Smooth muscle cell (in vitro differentiated cells): ENCODE data around the gene ROBO1. TPM values are rescaled to one million over a fixed set of nuclear protein-coding genes. Genes with fewer than 3 reads are reported as not detected.
A peak's percentile ranks its signal among the peaks of the same experiment; 100 is the strongest.

Experiments
- DNase-seq: peaks from one replicate; lab custom pipeline; 2025; ENCODE audit not compliant: unreplicated experiment; lab: John Stamatoyannopoulos, UW
- H2AFZ ChIP-seq: fragments of 200-600 bp; sonication (generic); 2 replicates; pipeline ENCODE4 v1.6.0; 2016; ENCODE audit warnings: antibody characterized with exemption, low read depth, mild to moderate bottlenecking
- H3F3A ChIP-seq: fragments of 200-600 bp; sonication (generic); 2 replicates; pipeline ENCODE4 v1.6.0; 2017; ENCODE audit warnings: antibody characterized with exemption, low read depth
- H3K27ac ChIP-seq: fragments of 200-600 bp; sonication (generic); 2 replicates; pipeline ENCODE4 v1.5.1; 2016; ENCODE audit warnings: low read depth, mild to moderate bottlenecking
- H3K27me3 ChIP-seq: fragments of 200-600 bp; sonication (generic); 2 replicates; pipeline ENCODE4 v1.6.1; 2016; ENCODE audit warnings: low read depth, mild to moderate bottlenecking
- H3K36me3 ChIP-seq: fragments of 200-600 bp; sonication (generic); 2 replicates; pipeline ENCODE4 v1.5.1; 2016; ENCODE audit warnings: low read depth
- H3K4me1 ChIP-seq: fragments of 200-600 bp; sonication (generic); 2 replicates; pipeline ENCODE4 v1.5.1; 2016; ENCODE audit warnings: low read depth
- H3K4me2 ChIP-seq: fragments of 200-600 bp; sonication (generic); 2 replicates; pipeline ENCODE4 v1.6.0; 2016; ENCODE audit warnings: mild to moderate bottlenecking
- H3K4me3 ChIP-seq: fragments of 200-600 bp; sonication (generic); 2 replicates; pipeline ENCODE4 v1.5.1; 2016; ENCODE audit warnings: mild to moderate bottlenecking
- H3K79me2 ChIP-seq: fragments of 200-600 bp; sonication (generic); 2 replicates; pipeline ENCODE4 v1.6.0; 2016; ENCODE audit warnings: low read depth, mild to moderate bottlenecking
- H3K9ac ChIP-seq: fragments of 200-600 bp; sonication (generic); 2 replicates; pipeline ENCODE4 v1.6.0; 2016; ENCODE audit warnings: low read depth
- H3K9me3 ChIP-seq: fragments of 200-600 bp; sonication (generic); replicated peaks from 2 replicates; pipeline ENCODE4 v1.5.1; 2016; ENCODE audit warnings: low read depth
- H4K20me1 ChIP-seq: fragments of 200-600 bp; sonication (generic); 2 replicates; pipeline ENCODE4 v1.6.0; 2016; ENCODE audit warnings: low read depth
- WGBS: methylation state at CpG from one replicate; pipeline ENCODE4 v1.1.7; 2016; ENCODE audit warnings: low lambda C conversion rate; 5-methylcytosine and 5-hydroxymethylcytosine counted together
- polyA plus RNA-seq: library from polyadenylated mRNA; unstranded; fragments of >200 nt; fragmentation: Nextera tagmentation; extraction: Ambion mirVana; gene quantifications from 2 replicates; pipeline ENCODE4 v1.2.1, GENCODE V29; 2016
- total RNA-seq: library from RNA; depleted of rRNA; stranded (reverse); fragments of >200 nt; gene quantifications from 2 replicates; pipeline ENCODE4 v1.2.3, GENCODE V29; 2014
- TF ChIP-seq, protein P1 (sequence below): fragments of 200-600 bp; sonication (generic); IDR thresholded peaks from 2 replicates; pipeline ENCODE4 v1.5.1; 2017; ENCODE audit warnings: borderline replicate concordance, mild to moderate bottlenecking, antibody characterized with exemption; ENCODE audit not compliant: insufficient read depth, poor library complexity, severe bottlenecking

ROBO1 gene
- total and polyA plus RNA-seq, 2 experiments from 2014 or later, result 30.5 to 79.5 TPM

DNA sequence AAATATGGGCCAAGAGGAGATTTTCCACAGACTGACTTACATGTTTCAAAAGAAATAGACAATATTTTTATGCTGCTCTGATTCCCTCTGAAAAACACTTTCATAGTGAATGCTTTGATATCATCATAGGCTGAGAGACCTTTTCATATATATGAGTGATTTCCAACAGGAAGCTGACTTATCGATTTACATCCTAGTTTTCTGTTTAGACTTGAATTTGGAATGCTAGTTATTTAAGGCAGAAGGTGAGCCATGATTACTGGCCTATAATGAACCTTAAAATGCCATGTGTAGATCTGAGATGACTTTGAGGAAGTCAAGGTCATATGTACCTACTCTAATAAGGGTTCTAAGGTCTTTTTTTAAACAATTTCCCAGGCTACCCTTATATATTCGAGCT, 1126.1 kb downstream of the ROBO1 start:
- Histone ChIP-seq H3K4me3 (no peak overlapping the region), H3K9ac (no peak overlapping the region), H3K27ac (no peak overlapping the region), H3K27me3 (no peaks in the 10 kb centered on the region), H3K9me3 (no peaks in the 10 kb centered on the region), H3K4me2 (no peak overlapping the region), H2AFZ (no peak overlapping the region), H3F3A (no peaks in the 10 kb centered on the region), H3K4me1 (peaks cover 11% of the 10 kb centered on the region), H3K79me2 (no peaks in the 10 kb centered on the region), H4K20me1 (no peaks in the 10 kb centered on the region), H3K36me3 (no peaks in the 10 kb centered on the region)
- TF ChIP-seq, protein P1, sequence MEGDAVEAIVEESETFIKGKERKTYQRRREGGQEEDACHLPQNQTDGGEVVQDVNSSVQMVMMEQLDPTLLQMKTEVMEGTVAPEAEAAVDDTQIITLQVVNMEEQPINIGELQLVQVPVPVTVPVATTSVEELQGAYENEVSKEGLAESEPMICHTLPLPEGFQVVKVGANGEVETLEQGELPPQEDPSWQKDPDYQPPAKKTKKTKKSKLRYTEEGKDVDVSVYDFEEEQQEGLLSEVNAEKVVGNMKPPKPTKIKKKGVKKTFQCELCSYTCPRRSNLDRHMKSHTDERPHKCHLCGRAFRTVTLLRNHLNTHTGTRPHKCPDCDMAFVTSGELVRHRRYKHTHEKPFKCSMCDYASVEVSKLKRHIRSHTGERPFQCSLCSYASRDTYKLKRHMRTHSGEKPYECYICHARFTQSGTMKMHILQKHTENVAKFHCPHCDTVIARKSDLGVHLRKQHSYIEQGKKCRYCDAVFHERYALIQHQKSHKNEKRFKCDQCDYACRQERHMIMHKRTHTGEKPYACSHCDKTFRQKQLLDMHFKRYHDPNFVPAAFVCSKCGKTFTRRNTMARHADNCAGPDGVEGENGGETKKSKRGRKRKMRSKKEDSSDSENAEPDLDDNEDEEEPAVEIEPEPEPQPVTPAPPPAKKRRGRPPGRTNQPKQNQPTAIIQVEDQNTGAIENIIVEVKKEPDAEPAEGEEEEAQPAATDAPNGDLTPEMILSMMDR, result no peak
- WGBS, result 95% methylated on average over 2 of the region's 2 CpGs
- DNase-seq, result no peak

DNA sequence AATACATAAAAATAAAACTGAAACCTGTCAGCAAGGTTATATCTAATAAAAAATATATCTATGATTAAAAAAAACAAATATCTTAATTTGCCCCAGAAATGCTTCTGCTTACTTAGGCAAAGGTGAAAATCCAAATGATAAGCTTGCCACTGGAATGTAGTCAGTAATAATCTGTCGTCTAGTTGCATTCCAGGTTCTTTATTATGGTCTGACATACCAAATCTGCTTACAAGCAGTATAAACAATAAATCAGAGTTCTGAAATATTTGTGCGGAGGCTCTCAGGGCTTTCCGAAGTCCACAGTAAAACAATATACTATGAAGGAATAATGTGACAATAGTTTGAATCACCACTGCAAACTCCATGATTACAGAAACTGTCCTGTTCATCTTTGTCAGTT, 1133.5 kb downstream of the ROBO1 start:
- H3K9ac ChIP-seq, result peak overlapping the region; percentile 61
- no peak for DNase-seq
- no peaks in the 10 kb centered on the region for H4K20me1 ChIP-seq
- no peaks in the 10 kb centered on the region for H3K36me3 ChIP-seq
- no peaks in the 10 kb centered on the region for H3K27me3 ChIP-seq
- peak overlapping the region; percentile 54 for H3K4me2 ChIP-seq
- no peaks in the 10 kb centered on the region for H3K79me2 ChIP-seq
- H3K4me3 ChIP-seq, result no peak overlapping the region
- H2AFZ ChIP-seq, result no peak overlapping the region
- TF ChIP-seq, protein P1, result no peak
- peak overlapping the region; percentile 90 for H3K27ac ChIP-seq
- no peaks in the 10 kb centered on the region for H3K9me3 ChIP-seq
- H3K4me1 ChIP-seq, result peaks cover 16% of the 10 kb centered on the region
- H3F3A ChIP-seq, result peaks cover 3% of the 10 kb centered on the region
- 33% methylated on average over 3 of the region's 3 CpGs for WGBS

- H2AFZ ChIP-seq, result no peak overlapping the region
- peak overlapping the region; percentile 54 for H3K4me2 ChIP-seq
- peaks cover 16% of the 10 kb centered on the region for H3K4me1 ChIP-seq
- H3K9me3 ChIP-seq, result no peaks in the 10 kb centered on the region
- no peaks in the 10 kb centered on the region for H4K20me1 ChIP-seq
- no peak for DNase-seq
- H3K9ac ChIP-seq, result peak overlapping the region; percentile 61
- H3K36me3 ChIP-seq, result no peaks in the 10 kb centered on the region
- peak overlapping the region; percentile 90 for H3K27ac ChIP-seq
- H3K27me3 ChIP-seq, result no peaks in the 10 kb centered on the region
- no peaks in the 10 kb centered on the region for H3K79me2 ChIP-seq
- 26% methylated on average over 4 of the region's 4 CpGs for WGBS
- no peak overlapping the region for H3K4me3 ChIP-seq
- H3F3A ChIP-seq, result peaks cover 3% of the 10 kb centered on the region
- TF ChIP-seq, protein P1, result no peak
Observed at GRCh38 chr3:78633626-78634025, 1134.2 kb downstream of the ROBO1 start.

DNA sequence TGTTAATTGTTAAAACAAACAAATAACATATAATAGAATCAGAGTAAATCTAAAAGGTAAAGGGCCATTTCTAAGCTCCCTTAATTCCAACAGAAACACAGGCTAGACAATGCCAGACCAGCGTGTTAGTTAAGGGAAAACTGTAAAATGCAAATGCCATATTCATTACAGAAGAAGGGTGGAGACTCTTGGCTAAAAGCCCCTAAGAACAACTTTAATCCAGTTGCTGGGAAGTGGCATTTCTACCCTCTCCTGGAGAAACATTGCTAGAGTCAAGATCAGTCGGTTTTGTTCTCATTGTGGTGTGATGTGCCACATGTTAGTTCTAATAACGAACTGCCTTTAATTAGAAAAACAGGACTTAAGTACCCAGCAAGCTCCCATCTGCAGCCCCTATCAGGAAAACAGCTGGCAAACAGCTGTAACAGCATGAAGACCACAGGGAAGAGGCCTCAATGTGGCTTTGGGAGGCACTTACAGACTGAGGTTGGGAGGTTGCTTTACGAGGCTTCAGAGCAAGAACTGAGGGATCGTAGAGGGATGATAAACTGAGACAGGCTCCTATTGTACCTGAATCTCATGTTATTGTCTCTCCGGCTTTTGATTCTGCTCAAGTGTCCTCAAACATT, 1134.8 kb downstream of the ROBO1 start:
- H3F3A ChIP-seq, result peaks cover 3% of the 10 kb centered on the region
- H3K9me3 ChIP-seq, result no peaks in the 10 kb centered on the region
- H3K9ac ChIP-seq, result peak overlapping the region; percentile 54
- WGBS, result 37% methylated on average over 6 of the region's 6 CpGs
- H3K4me2 ChIP-seq, result peak overlapping the region; percentile 54
- no peaks in the 10 kb centered on the region for H3K79me2 ChIP-seq
- H3K27ac ChIP-seq, result peak overlapping the region; percentile 90
- H4K20me1 ChIP-seq, result no peaks in the 10 kb centered on the region
- H3K4me1 ChIP-seq, result peaks cover 16% of the 10 kb centered on the region
- DNase-seq, result no peak
- H3K27me3 ChIP-seq, result no peaks in the 10 kb centered on the region
- no peak overlapping the region for H2AFZ ChIP-seq
- TF ChIP-seq, protein P1, result no peak
- H3K36me3 ChIP-seq, result no peaks in the 10 kb centered on the region
- no peak overlapping the region for H3K4me3 ChIP-seq
